Measurements from ENCODE around the gene SMAP2.

SMAP2 gene

DNA sequence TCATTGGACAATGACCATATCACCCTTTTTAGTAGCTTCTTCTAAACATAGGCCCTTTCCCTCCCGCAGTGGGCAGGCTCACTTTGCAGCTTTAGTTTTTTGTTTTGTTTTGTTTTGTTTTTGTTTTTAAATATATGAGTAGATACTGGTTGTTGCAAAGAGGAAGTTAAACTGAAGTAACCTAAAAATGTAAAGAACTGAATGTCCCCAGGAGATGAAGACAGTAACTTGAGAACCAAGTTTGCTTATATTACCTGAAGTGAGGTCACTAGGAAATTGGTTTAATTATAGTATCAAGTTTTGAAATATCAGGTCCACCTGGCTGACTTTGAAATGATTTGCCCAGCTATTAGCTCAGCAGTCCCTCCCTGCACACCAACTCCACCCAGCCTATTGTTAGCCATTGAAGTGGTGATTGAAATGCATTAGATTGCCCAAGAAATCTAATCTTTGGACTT lies 18.2 kb downstream of the SMAP2 start:
- Histone ChIP-seq H3K36me3 (ENCODE audit: control insufficient read depth in 2 of 2, insufficient read depth in 2 of 2, low read length in 2 of 2) (no peaks in the 10 kb centered on the region), H3K27ac (ENCODE audit: low read length) (no peak overlapping the region), H3K4me3 (ENCODE audit: low read length in 2 of 2) (no peak overlapping the region), H3K4me1 (ENCODE audit: control insufficient read depth, insufficient read depth, low read length) (peaks cover 3% of the 10 kb centered on the region), H3K9ac (ENCODE audit: low read length in 2 of 2) (no peak overlapping the region), H3K9me3 (ENCODE audit: control insufficient read depth in 2 of 2, low read length in 2 of 2) (no peaks in the 10 kb centered on the region), H3K27me3 (ENCODE audit: control insufficient read depth in 1 of 2, insufficient read depth in 2 of 2, low read length in 2 of 2) (no peaks in the 10 kb centered on the region)

DNA sequence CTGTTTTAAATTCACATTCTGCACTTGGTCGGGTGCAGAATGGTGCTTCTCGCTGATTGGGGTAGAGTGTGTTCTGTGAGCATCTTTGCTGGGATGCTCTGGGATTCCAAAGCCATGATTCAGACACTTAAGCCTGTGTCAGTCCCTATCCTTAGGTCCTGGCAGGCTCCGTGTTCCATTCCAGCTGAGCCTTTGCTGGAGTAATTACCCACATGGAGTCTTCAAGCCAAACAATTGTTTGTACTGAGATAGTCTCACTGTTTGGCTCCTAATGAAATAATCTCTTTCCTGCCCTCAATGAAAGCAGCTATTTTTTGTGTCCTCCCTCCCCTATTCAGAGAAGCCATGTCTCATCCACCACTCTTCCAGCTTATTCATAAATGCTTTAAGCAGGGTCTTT lies 18.7 kb downstream of the SMAP2 start:
- no peak overlapping the region for H3K9ac ChIP-seq (ENCODE audit: low read length in 2 of 2)
- H3K9me3 ChIP-seq (ENCODE audit: control insufficient read depth in 2 of 2, low read length in 2 of 2): no peaks in the 10 kb centered on the region
- H3K4me3 ChIP-seq (ENCODE audit: low read length in 2 of 2): no peak overlapping the region
- no peaks in the 10 kb centered on the region for H3K27me3 ChIP-seq (ENCODE audit: control insufficient read depth in 1 of 2, insufficient read depth in 2 of 2, low read length in 2 of 2)
- no peaks in the 10 kb centered on the region for H3K36me3 ChIP-seq (ENCODE audit: control insufficient read depth in 2 of 2, insufficient read depth in 2 of 2, low read length in 2 of 2)
- H3K27ac ChIP-seq (ENCODE audit: low read length): no peak overlapping the region
- peaks cover 3% of the 10 kb centered on the region for H3K4me1 ChIP-seq (ENCODE audit: control insufficient read depth, insufficient read depth, low read length)

DNA sequence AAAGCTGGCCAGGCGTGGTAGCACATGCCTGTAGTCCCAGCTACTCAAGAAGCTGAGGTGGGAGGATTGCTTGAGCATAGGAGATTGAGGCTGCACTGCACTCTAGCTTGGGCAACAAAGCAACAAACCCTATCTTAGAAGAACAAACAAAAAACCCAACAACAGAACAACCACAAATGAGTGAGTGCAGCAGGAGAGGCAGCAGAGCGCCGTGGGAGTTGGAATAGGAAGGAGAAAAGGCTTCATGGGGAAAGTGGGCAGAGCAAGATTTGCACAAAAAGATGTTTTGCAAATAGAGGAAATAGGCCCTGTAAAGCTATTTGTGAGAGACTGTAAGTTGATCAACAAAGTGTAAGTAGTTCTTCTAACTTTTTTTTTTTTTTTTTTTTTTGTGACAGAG lies 19.6 kb downstream of the SMAP2 start:
- Histone ChIP-seq H3K4me3 (ENCODE audit: low read length in 2 of 2) (no peak overlapping the region), H3K27ac (ENCODE audit: low read length) (no peak overlapping the region), H3K4me1 (ENCODE audit: control insufficient read depth, insufficient read depth, low read length) (peaks cover 3% of the 10 kb centered on the region)

DNA sequence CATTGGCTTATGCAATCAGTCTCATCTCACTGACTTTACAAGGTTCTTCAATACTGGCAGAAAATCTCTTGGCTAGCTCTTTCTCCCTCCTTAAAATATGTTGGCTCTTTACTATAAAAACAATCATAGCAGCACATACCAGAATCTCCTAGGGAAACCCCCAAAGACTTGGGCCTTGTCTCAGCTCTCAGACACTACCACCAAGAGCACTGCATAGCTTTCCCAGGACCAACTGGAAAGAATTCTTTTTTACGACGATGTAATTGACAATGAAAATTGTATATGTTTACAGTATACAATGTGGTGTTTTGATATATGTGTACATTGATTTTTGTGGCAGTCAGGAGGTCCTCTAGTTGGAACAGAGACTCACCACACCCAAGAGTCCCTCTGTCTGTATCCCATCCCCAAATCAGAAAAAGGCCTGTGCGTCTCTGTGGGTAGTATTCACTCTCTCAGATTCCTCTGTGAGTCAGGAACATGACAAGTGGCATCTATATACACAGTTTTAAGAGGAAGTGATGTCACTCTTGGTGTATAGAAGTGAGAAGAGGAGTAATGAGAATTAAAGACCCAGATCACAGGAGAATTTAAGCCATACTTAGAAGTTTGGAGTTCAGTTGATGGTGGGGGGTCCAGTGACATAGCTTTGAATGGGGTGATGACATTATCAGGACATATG lies 21.1 kb downstream of the SMAP2 start:
- Histone ChIP-seq H3K27me3 (ENCODE audit: control insufficient read depth in 1 of 2, insufficient read depth in 2 of 2, low read length in 2 of 2) (no peaks in the 10 kb centered on the region), H3K4me1 (ENCODE audit: control insufficient read depth, insufficient read depth, low read length) (no peaks in the 10 kb centered on the region), H3K4me3 (ENCODE audit: low read length in 2 of 2) (no peak overlapping the region), H3K9me3 (ENCODE audit: control insufficient read depth in 2 of 2, low read length in 2 of 2) (no peaks in the 10 kb centered on the region), H3K36me3 (ENCODE audit: control insufficient read depth in 2 of 2, insufficient read depth in 2 of 2, low read length in 2 of 2) (no peaks in the 10 kb centered on the region), H3K9ac (ENCODE audit: low read length in 2 of 2) (no peak overlapping the region), H3K27ac (ENCODE audit: low read length) (no peak overlapping the region)

More for the DNA sequence above, 19.6 kb downstream of the SMAP2 start:
- Histone ChIP-seq H3K36me3 (ENCODE audit: control insufficient read depth in 2 of 2, insufficient read depth in 2 of 2, low read length in 2 of 2) (no peaks in the 10 kb centered on the region), H3K27me3 (ENCODE audit: control insufficient read depth in 1 of 2, insufficient read depth in 2 of 2, low read length in 2 of 2) (no peaks in the 10 kb centered on the region), H3K9me3 (ENCODE audit: control insufficient read depth in 2 of 2, low read length in 2 of 2) (no peaks in the 10 kb centered on the region), H3K9ac (ENCODE audit: low read length in 2 of 2) (no peak overlapping the region)

DNA sequence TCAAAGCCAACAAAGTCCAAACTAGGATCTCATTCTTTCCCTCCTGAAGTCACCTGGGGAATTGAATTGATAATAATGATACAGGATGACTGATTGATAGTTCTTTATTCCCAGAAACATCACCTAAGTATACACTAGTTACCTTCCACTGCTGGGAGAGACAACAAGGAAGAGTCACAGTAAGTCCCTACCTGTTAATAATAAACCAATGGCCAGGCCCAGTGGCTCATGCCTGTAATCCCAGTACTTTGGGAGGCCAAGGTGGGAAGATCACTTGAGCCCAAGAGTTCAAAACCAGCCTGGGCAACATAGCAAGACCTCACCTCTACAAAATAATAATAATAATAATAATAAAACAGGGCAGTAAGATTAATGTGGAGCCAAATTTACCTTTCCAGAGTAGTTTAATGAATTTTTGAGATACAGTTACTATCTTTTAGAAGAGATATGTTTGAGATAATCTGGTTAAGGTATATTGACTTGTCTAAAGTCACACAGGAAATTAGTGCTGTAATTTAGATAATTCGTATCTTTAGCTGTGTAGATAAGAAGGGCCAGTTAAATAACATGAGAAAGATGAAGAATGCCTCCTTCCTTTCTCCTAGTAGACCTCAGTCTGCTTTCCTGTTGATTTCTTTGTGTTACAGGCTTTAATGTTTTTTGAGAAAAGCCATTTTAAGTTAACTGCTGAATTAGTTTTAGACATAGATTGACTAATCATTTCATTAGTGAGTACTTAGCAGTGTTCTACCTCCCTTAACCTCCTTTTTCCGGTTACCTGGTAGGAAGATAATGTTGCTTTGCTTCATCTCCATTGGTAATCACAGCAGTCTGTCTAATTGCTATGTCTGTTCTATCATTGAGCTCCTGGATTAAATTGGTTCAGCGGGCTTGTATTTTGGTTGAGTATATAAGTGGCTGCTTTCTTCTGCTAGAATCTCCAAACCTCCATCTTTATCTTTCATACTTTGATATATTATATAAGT lies 22.0 kb downstream of the SMAP2 start:
- Histone ChIP-seq H3K27me3 (ENCODE audit: control insufficient read depth in 1 of 2, insufficient read depth in 2 of 2, low read length in 2 of 2) (no peaks in the 10 kb centered on the region), H3K4me1 (ENCODE audit: control insufficient read depth, insufficient read depth, low read length) (no peaks in the 10 kb centered on the region), H3K9ac (ENCODE audit: low read length in 2 of 2) (no peak overlapping the region), H3K36me3 (ENCODE audit: control insufficient read depth in 2 of 2, insufficient read depth in 2 of 2, low read length in 2 of 2) (no peaks in the 10 kb centered on the region), H3K4me3 (ENCODE audit: low read length in 2 of 2) (no peak overlapping the region), H3K9me3 (ENCODE audit: control insufficient read depth in 2 of 2, low read length in 2 of 2) (no peaks in the 10 kb centered on the region), H3K27ac (ENCODE audit: low read length) (no peak overlapping the region)

DNA sequence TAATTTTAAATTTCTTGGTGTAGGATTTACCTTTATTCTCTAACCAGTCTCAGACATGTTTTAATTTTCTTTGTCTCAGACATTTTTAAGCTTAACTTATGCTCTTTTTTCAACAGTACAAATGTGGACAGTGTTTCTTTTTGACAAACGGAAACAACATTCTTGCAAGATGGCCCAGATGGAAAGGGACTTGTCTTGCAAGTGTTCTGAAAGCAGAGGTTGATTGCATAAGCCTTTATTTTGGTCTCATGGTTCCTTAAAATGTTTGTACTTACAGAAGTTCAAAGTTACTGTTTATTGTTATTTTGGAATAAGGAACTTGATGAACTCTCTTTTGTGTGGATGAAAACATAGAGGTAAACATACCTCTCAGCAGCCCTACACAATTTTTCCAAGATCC lies 22.9 kb downstream of the SMAP2 start:
- H3K36me3 ChIP-seq (ENCODE audit: control insufficient read depth in 2 of 2, insufficient read depth in 2 of 2, low read length in 2 of 2): no peaks in the 10 kb centered on the region
- H3K27ac ChIP-seq (ENCODE audit: low read length): no peak overlapping the region
- no peaks in the 10 kb centered on the region for H3K4me1 ChIP-seq (ENCODE audit: control insufficient read depth, insufficient read depth, low read length)

DNA sequence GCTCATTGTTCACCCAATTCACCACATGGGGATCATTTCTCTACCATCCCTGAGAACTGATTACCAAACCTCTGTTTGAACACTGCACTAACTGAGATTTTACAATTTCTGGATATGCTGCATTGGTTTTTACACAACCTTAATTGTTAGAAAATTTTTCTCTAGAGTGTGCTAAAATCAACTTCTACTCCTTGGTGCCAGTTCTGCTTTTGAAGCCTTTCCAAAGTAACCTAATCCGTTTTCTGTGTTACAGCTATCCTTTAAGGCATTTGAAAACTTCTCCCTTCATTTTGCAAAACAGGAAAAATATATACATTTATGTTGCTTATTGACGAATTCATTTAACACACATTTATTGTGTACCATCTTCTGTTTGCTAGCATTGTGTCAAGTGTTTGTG lies 23.7 kb downstream of the SMAP2 start:
- no peaks in the 10 kb centered on the region for H3K36me3 ChIP-seq (ENCODE audit: control insufficient read depth in 2 of 2, insufficient read depth in 2 of 2, low read length in 2 of 2)
- no peaks in the 10 kb centered on the region for H3K4me1 ChIP-seq (ENCODE audit: control insufficient read depth, insufficient read depth, low read length)
- no peaks in the 10 kb centered on the region for H3K27me3 ChIP-seq (ENCODE audit: control insufficient read depth in 1 of 2, insufficient read depth in 2 of 2, low read length in 2 of 2)
- H3K9ac ChIP-seq (ENCODE audit: low read length in 2 of 2): no peak overlapping the region
- H3K9me3 ChIP-seq (ENCODE audit: control insufficient read depth in 2 of 2, low read length in 2 of 2): no peaks in the 10 kb centered on the region
- H3K27ac ChIP-seq (ENCODE audit: low read length): no peak overlapping the region
- H3K4me3 ChIP-seq (ENCODE audit: low read length in 2 of 2): no peak overlapping the region

More for the DNA sequence above, 22.9 kb downstream of the SMAP2 start:
- H3K27me3 ChIP-seq (ENCODE audit: control insufficient read depth in 1 of 2, insufficient read depth in 2 of 2, low read length in 2 of 2): no peaks in the 10 kb centered on the region
- H3K4me3 ChIP-seq (ENCODE audit: low read length in 2 of 2): no peak overlapping the region
- H3K9me3 ChIP-seq (ENCODE audit: control insufficient read depth in 2 of 2, low read length in 2 of 2): no peaks in the 10 kb centered on the region
- no peak overlapping the region for H3K9ac ChIP-seq (ENCODE audit: low read length in 2 of 2)

DNA sequence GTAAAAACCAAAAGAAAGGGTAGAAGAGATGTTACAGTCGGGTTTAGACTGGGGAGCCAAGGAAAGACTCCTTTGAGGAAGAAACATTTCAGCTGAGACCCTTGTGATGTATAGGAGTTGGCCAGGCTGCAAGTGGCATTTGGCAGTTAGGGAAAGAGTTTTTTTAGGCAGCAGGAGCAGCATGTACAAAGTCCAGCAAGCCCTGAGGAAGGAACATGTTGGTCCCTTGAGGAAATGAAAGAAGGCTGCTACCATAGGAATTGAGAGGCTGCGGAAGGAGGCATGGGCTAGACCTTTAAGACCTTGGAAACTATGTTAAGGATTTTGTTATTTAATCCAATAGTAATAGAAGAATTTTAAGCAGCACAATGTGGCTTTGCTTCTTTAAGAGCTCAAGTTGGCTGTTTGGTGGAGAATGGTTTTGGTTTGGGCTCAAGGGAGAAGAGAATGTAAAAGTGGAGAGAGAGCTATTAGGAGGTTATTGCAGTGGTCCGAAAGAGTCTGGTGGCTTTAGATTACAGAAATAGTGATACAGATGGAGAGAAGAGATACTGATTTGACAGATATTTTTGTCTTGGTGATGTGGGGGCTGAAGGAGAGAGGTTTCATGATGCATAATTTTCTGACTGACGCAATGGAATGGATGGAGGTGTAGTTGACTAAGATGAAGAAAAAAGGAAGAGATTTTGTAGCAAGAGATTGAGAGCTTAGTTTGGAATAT lies 26.6 kb downstream of the SMAP2 start:
- H3K4me3 ChIP-seq (ENCODE audit: low read length in 2 of 2): no peak overlapping the region
- no peaks in the 10 kb centered on the region for H3K27me3 ChIP-seq (ENCODE audit: control insufficient read depth in 1 of 2, insufficient read depth in 2 of 2, low read length in 2 of 2)
- no peaks in the 10 kb centered on the region for H3K36me3 ChIP-seq (ENCODE audit: control insufficient read depth in 2 of 2, insufficient read depth in 2 of 2, low read length in 2 of 2)
- no peaks in the 10 kb centered on the region for H3K9me3 ChIP-seq (ENCODE audit: control insufficient read depth in 2 of 2, low read length in 2 of 2)
- no peaks in the 10 kb centered on the region for H3K4me1 ChIP-seq (ENCODE audit: control insufficient read depth, insufficient read depth, low read length)
- no peak overlapping the region for H3K9ac ChIP-seq (ENCODE audit: low read length in 2 of 2)
- H3K27ac ChIP-seq (ENCODE audit: low read length): no peak overlapping the region

DNA sequence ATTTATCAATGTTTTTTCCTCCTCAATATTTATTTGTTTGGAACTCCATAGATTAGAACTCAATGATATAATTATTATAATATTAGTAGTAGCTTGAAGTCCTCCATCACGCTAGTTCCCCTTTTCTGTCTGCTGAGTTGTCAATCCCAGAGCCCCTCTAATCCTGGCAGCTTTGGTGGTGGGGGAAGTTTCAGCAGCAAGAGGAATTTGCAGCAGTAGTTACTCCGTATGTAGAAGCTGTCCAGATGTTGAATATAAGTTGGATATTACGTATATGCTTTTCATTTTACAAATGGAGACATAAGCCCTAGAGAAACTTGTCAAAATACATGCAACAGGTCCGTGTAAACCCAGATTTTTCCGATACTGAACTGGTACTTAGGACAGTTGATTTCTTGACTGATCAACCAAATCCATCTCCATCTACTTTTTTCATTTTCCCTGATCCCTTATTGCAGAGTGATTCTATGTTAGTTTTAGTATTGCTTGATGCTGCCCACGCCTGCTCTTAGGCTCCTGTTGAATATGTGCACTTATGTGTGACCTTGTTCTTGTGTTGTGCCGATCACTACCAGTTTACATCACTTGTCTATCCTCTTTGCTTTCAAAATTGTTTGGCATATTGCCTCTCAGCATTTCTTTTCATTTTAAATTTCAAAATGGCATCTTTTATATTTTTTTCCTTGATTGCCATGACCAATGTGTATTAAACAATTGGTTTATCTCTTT lies 28.1 kb downstream of the SMAP2 start:
- H3K9me3 ChIP-seq (ENCODE audit: control insufficient read depth in 2 of 2, low read length in 2 of 2): no peaks in the 10 kb centered on the region
- H3K4me1 ChIP-seq (ENCODE audit: control insufficient read depth, insufficient read depth, low read length): no peaks in the 10 kb centered on the region
- H3K27me3 ChIP-seq (ENCODE audit: control insufficient read depth in 1 of 2, insufficient read depth in 2 of 2, low read length in 2 of 2): no peaks in the 10 kb centered on the region
- no peak overlapping the region for H3K4me3 ChIP-seq (ENCODE audit: low read length in 2 of 2)
- H3K9ac ChIP-seq (ENCODE audit: low read length in 2 of 2): no peak overlapping the region
- no peak overlapping the region for H3K27ac ChIP-seq (ENCODE audit: low read length)
- no peaks in the 10 kb centered on the region for H3K36me3 ChIP-seq (ENCODE audit: control insufficient read depth in 2 of 2, insufficient read depth in 2 of 2, low read length in 2 of 2)
